Measurements from ENCODE around the gene ATP4B. TPM values are rescaled to one million over a fixed set of nuclear protein-coding genes. Genes with fewer than 3 reads are reported as not detected.

ATP4B gene
- polyA plus RNA-seq (not detected in 3 replicates), polyA minus RNA-seq (not detected in 3 replicates)
- polyA plus RNA-seq (2011; ENCODE audit: low read depth) = not detected
- polyA plus RNA-seq (2011; cell fraction: cytosol; rRNA removed) = not detected in 2 replicates
- not detected in 2 replicates for polyA plus RNA-seq (2011; cell fraction: nucleus; rRNA removed)
- polyA plus RNA-seq (2012; ENCODE audit: low replicate concordance) = not detected in 2 replicates
- not detected for polyA minus RNA-seq (2011; cell fraction: cytosol; rRNA and poly(A)+ RNA removed)
- polyA minus RNA-seq (2011; cell fraction: nucleus; rRNA and poly(A)+ RNA removed) = not detected in 2 replicates

DNA sequence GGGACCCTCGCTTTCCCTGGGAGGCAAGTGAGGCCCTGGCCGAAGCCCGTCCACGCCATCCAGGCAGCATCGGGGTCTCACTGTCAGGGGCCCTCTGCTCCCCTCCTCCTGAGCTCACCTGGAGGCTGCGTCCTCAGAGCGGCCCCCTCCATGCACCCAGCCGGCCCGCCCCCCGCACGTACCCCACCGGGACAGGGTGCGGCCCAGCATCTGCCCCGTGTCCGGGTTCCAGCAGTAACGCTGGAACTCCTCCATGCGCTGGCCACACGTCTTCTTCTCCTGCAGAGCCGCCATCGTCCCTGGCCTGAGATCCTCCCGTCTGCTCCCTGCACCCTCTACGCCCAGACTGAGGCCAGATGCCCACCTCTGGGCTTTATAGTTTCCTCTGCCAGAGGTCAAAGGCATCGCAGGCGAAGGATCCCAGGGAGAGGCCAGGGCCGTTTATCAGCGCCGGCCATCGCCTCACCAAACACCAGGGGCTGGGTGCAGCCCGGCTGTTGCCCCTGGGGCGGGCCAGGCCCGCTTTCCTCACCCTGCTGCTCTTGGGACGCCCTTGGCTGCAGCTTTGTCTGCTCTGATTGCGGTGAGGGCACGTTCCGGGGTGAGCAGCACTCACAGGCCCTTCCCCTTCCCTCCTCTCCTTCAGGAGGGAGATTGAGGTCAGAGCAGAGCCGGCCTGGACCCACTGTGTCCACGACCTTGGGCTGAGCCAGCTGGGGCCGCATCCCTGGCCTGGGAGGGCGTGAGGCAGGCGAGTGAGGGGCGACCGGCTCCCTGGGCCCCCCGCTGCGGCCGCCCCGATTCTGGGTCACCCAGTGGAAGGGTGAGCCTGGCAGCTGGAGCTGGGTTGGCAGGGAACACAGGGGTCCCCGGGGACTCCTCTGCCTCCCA lies at the start of gene ATP4B:
Gene ATP4B (minus strand): TSS at position 348 of the 891 bp plus-strand sequence. CDS start 54 bp downstream, at position 294.
- Histone ChIP-seq H3K27me3 (ENCODE audit: control insufficient read depth, extremely low read depth, insufficient read depth, low read length) (peaks cover 20% of the 10 kb centered on the region), H3K4me3 (ENCODE audit: control insufficient read depth in 2 of 3, extremely low read depth in 1 of 3, insufficient read depth in 2 of 3, low read depth in 1 of 3, low read length in 3 of 3) (no peak within 1 kb of the TSS), H3K27ac (ENCODE audit: control insufficient read depth, insufficient read depth, low read length) (no peak within 1 kb of the TSS), H2AFZ (ENCODE audit: control insufficient read depth, low read length) (no peak within 1 kb of the TSS), H3K9me1 (ENCODE audit: control insufficient read depth, extremely low read depth, insufficient read depth, low read length) (no peaks in the 10 kb centered on the region), H3K79me2 (ENCODE audit: control insufficient read depth, insufficient read depth, low read length) (no peaks in the 10 kb centered on the region), H3K4me1 (ENCODE audit: control insufficient read depth, extremely low read depth, insufficient read depth, low read length) (peaks cover 2% of the 10 kb centered on the region), H3K36me3 (ENCODE audit: control insufficient read depth in 2 of 2, extremely low read depth in 1 of 2, insufficient read depth in 2 of 2, low read length in 2 of 2) (no peaks in the 10 kb centered on the region), H3K9me3 (ENCODE audit: control insufficient read depth, low read depth, low read length) (no peaks in the 10 kb centered on the region), H3K4me2 (ENCODE audit: control insufficient read depth, extremely low read depth, insufficient read depth, low read depth, low read length) (no peak within 1 kb of the TSS), H3K9ac (ENCODE audit: control insufficient read depth, extremely low read depth, insufficient read depth, low read length) (no peak within 1 kb of the TSS), H4K20me1 (ENCODE audit: control insufficient read depth, extremely low read depth, insufficient read depth, low read length) (no peaks in the 10 kb centered on the region)
- no peak for FAIRE-seq
- dilution Hi-C loops (cut with MboI; ENCODE audit: extremely low pct_ligation_motif_present, low sequenced_read_pairs) = no loop called here
- DNase-seq (ENCODE audit: low read depth, low spot score) = no peak
- TF ChIP-seq, protein P1, sequence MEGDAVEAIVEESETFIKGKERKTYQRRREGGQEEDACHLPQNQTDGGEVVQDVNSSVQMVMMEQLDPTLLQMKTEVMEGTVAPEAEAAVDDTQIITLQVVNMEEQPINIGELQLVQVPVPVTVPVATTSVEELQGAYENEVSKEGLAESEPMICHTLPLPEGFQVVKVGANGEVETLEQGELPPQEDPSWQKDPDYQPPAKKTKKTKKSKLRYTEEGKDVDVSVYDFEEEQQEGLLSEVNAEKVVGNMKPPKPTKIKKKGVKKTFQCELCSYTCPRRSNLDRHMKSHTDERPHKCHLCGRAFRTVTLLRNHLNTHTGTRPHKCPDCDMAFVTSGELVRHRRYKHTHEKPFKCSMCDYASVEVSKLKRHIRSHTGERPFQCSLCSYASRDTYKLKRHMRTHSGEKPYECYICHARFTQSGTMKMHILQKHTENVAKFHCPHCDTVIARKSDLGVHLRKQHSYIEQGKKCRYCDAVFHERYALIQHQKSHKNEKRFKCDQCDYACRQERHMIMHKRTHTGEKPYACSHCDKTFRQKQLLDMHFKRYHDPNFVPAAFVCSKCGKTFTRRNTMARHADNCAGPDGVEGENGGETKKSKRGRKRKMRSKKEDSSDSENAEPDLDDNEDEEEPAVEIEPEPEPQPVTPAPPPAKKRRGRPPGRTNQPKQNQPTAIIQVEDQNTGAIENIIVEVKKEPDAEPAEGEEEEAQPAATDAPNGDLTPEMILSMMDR (optimal IDR thresholded peaks at IDR 0.05 in 1 of 3, IDR thresholded peaks at IDR 0.05 in 1 of 3, conservative IDR thresholded peaks at IDR 0.05 in 1 of 3; ENCODE audit: extremely low read depth in 1 of 3, insufficient read depth in 2 of 3, low read length in 3 of 3) = no peak
- no peak for TF ChIP-seq EZH2 (IDR thresholded peaks at IDR 0.05; ENCODE audit: low read length)

DNA sequence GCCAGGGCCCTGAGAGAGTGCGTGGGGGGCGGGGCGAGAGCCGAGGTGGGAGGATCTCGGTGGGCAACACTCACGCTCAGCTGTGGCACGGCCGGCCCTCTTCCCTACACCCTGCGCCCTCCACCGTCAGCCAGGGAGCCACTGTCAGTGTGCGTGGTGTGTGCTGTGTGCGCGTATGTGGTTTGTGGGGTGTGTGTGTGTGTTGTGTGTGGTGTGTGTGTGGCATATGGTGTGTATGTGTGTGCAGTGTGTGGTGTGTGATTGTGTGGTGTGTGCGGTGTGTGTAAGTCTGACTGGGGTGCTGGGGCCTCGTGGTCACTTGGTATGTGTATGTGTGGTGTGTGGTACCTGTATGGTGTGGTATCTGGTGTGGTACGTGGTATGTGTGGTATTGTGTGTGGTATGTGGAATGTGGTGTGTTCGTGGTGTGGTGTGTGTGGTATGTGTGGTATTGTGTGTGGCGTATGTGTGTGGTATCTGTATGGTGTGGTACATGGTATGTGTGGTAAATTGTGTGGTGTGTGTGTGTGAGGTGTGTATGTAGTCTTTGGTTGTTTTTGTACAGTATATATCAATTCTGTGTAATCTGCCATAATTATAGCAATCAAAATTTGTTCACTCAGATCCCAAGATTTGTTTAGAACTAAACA lies 14.1 kb upstream of the ATP4B start:
- DNase-seq (ENCODE audit: low read depth, low spot score) = no peak
- Histone ChIP-seq H3K4me3 (ENCODE audit: control insufficient read depth in 2 of 3, extremely low read depth in 1 of 3, insufficient read depth in 2 of 3, low read depth in 1 of 3, low read length in 3 of 3) (no peak overlapping the region), H3K9me1 (ENCODE audit: control insufficient read depth, extremely low read depth, insufficient read depth, low read length) (no peaks in the 10 kb centered on the region), H2AFZ (ENCODE audit: control insufficient read depth, low read length) (no peak overlapping the region), H3K27ac (ENCODE audit: control insufficient read depth, insufficient read depth, low read length) (no peak overlapping the region), H3K9me3 (ENCODE audit: control insufficient read depth, low read depth, low read length) (peaks cover 3% of the 10 kb centered on the region), H3K4me1 (ENCODE audit: control insufficient read depth, extremely low read depth, insufficient read depth, low read length) (no peaks in the 10 kb centered on the region), H3K79me2 (ENCODE audit: control insufficient read depth, insufficient read depth, low read length) (no peaks in the 10 kb centered on the region), H4K20me1 (ENCODE audit: control insufficient read depth, extremely low read depth, insufficient read depth, low read length) (no peaks in the 10 kb centered on the region), H3K27me3 (ENCODE audit: control insufficient read depth, extremely low read depth, insufficient read depth, low read length) (no peaks in the 10 kb centered on the region), H3K9ac (ENCODE audit: control insufficient read depth, extremely low read depth, insufficient read depth, low read length) (no peak overlapping the region), H3K36me3 (ENCODE audit: control insufficient read depth in 2 of 2, extremely low read depth in 1 of 2, insufficient read depth in 2 of 2, low read length in 2 of 2) (no peaks in the 10 kb centered on the region), H3K4me2 (ENCODE audit: control insufficient read depth, extremely low read depth, insufficient read depth, low read depth, low read length) (no peak overlapping the region)
- dilution Hi-C loops (cut with MboI; ENCODE audit: extremely low pct_ligation_motif_present, low sequenced_read_pairs) = no loop called here
- no peak for FAIRE-seq
- no peak for TF ChIP-seq EZH2 (IDR thresholded peaks at IDR 0.05; ENCODE audit: low read length)
- TF ChIP-seq, protein P1 (optimal IDR thresholded peaks at IDR 0.05 in 1 of 3, IDR thresholded peaks at IDR 0.05 in 1 of 3, conservative IDR thresholded peaks at IDR 0.05 in 1 of 3; ENCODE audit: extremely low read depth in 1 of 3, insufficient read depth in 2 of 3, low read length in 3 of 3) = no peak

All from keratinocyte (primary cell).